Pancreas (tissue), 10 donors: ENCODE measurements around the gene PDE2A. TPM values are rescaled to one million over a fixed set of nuclear protein-coding genes. Genes with fewer than 3 reads are reported as not detected.
A peak's percentile ranks its signal among the peaks of the same experiment; 100 is the strongest.

Experiments used
- ATAC-seq, 4 donors: fragments of 200-7000 bp; cut with Tn5 transposase; one replicate each; pipeline versions ENCODE4 v1.8.0 to v1.9.1; 2020; ENCODE audit warnings: mild to moderate bottlenecking in 4 of 4, moderate library complexity in 4 of 4
- DNase-seq, 6 donors: peaks; one replicate each; pipeline ENCODE4 v3.0.0-alpha.2; 2020
- FAIRE-seq: peaks from 2 replicates; lab custom pipeline; 2012; peaks lifted over from hg19 to GRCh38; lab: Jason Lieb, UNC
- H3K27ac ChIP-seq, 4 donors: fragments of 200-600 bp; sonication (generic); 1 replicate in 3 of 4; 2 replicates in 1 of 4; pipeline versions ENCODE4 v1.5.0 to v1.8.0; 2020
- H3K27me3 ChIP-seq, 4 donors: fragments of 200-600 bp; one replicate each; pipeline ENCODE4 v1.8.0; 2021
- H3K36me3 ChIP-seq, 3 donors: fragments of 200-600 bp; sonication (generic) in 1 of 3; one replicate each; pipeline versions ENCODE4 v1.5.0 to v1.8.0; 2020 to 2021
- H3K4me1 ChIP-seq, 3 donors: fragments of 200-600 bp; one replicate each; pipeline ENCODE4 v1.8.0; 2021
- H3K4me3 ChIP-seq, 4 donors: fragments of 200-600 bp; sonication (generic) in 2 of 4; one replicate each; pipeline versions ENCODE4 v1.5.0 to v1.8.0; 2020 to 2021
- H3K9me3 ChIP-seq, 4 donors: fragments of 200-600 bp; one replicate each; pipeline ENCODE4 v1.8.0; 2021
- CTCF ChIP-seq, 4 donors: fragments of 200-600 bp; sonication (generic) in 3 of 4; IDR thresholded peaks; one replicate each; pipeline versions ENCODE4 v1.5.0 to v1.8.0; 2021; ENCODE audit warnings: antibody characterized with exemption in 4 of 4
- WGBS, 2 donors: extraction: QIAGEN DNeasy Blood & Tissue Kit; methylation state at CpG; one replicate each; pipeline ENCODE4 v1.1.7; 2013; 5-methylcytosine and 5-hydroxymethylcytosine counted together
- intact Hi-C, 3 donors: fragments of 100-400 bp; cut with DNase I; formaldehyde crosslinking; loops; one replicate each; pipeline versions ENCODE4 v1.11.1 to v1.14.2; 2022
- polyA plus RNA-seq, 2 donors: library from polyadenylated mRNA; stranded (reverse); fragments of 200-250 nt; gene quantifications; one replicate each; pipeline ENCODE4 v1.2.3, GENCODE V29; 2013
- total RNA-seq, 6 donors: library from RNA; stranded (reverse); fragmentation: NEBNext Ultra II Directional in 4 of 6; extraction: Animal tissue kit (Norgen Biotek cat#: 25700) in 4 of 6; gene quantifications; one replicate each; pipeline versions ENCODE4 v1.2.1 to v1.2.4, GENCODE V29; 2021 to 2023
- donor health status: healthy with polysubstance abuse.
- donor health status: DM: no; HTN: no; CAD: no; lungs with moderate emphysema.
- donor health status: DM: no; HTN: no; CAD: no.
- donor health status: control.
- donor health status: control.
- donor health status: Bipolar disorder and iron deficiency.
- donor health status: DM: yes; HTN: yes; CAD: no.
- donor health status: DM: no; HTN: no; CAD: no.
- donor health status: DM: no; HTN: no; CAD: no.
- donor health status: DM: yes; HTN: yes; CAD: no.

Gene PDE2A
- total and polyA plus RNA-seq, 8 donors = 2.1 to 16.3 (median 4.1) TPM

DNA sequence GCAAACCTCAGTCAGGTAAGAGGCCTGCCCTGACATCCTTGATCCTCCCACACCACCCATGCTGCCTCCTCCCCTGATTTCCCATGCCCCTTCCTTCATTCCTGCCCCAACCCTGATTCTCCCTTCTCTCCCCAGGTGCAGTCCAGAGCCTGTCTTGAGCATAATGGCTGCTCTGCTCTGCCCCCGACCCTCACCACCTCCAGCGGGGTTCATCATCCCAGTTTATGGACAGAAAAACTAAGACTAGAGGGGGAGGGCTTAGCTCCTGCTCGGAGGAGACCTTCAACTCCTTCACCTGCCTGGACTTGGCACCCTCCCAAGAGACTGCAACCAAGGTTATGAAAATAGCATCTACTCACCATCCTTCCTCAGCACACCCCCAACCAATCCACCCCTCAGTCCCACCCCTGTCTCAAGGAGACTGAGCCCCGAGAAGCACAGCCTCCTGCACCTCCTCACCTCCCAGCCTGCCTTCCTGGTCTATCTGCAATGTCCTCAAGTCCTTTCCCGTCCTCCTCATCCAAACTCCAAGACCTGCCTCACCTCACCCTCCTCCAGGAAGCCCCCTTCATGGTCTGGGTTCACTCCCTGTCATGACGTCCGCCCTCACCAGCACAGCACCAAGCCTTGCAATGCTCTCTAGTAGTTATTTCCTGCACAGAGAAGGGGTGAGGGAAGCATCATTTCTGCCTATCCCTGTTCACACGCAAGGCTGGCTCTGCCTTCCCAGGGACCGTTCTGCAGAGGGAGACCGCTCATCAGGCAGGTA is 103.1 kb downstream of the PDE2A start:
- H3K36me3 ChIP-seq = no peaks in the 10 kb centered on the region
- H3K9me3 ChIP-seq = no peaks in the 10 kb centered on the region
- no peak for TF ChIP-seq CTCF (IDR thresholded peaks at IDR 0.05)
- H3K4me3 ChIP-seq = no peak overlapping the region
- no peak overlapping the region for H3K27ac ChIP-seq
- 65 to 69% methylated on average over 10 of the region's 10 CpGs for WGBS, 2 donors
- ATAC-seq = no peak
- no peak for DNase-seq
- intact Hi-C loops = loop anchor here in 2 of 3 donors (5.0 to 10.0 kb wide), 2 partner anchors 94 to 106 kb away; no protein-coding TSS in a partner anchor
- no peaks in the 10 kb centered on the region for H3K4me1 ChIP-seq
- H3K27me3 ChIP-seq = no peaks in the 10 kb centered on the region
- no peak for FAIRE-seq

DNA sequence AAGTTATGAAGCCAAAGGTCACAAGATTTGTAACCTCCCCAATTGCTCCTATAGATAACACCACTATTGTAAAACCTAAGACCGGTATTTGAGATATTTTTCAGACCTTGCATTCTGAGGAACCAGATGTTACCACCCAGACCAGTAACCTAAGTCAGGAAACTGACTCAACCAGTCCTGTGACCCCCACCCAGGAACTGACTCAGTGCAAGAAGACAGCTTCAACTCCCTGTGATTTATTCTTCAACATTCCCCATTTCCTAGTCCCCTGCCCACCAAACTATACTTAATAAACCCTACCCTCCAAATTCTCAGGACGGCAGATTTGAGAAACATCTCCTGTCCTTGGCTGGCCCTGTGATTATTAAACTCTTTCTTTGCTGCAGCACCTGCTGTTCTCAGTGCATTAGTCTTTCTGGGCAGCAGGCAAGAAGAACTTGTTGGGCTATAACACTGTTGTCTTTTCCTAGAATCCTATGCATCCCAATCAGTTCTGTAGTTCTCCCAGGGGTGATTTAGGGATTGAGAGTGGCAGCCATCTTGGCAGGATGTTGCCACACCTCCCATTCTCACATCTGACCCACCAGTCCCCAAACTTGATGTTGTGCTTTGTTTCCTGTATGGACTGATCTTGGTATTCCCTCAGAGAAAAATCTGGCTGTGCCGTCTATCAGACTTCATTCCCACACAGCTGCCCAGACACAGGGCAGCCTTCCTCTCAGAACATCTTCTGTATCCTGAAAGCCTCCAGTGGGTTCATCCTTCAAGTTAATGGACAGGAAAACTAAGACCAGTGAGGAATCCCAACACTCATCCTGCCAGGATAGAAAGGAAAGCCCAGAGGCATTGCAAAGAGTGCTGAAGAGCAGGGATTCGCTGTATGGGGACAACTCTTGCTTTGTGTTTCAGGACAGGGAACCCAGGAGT is 104.0 kb downstream of the PDE2A start:
- intact Hi-C loops = loop anchor here in 2 of 3 donors (5.0 to 10.0 kb wide), 2 partner anchors 93 to 105 kb away; no protein-coding TSS in a partner anchor
- DNase-seq (no peak), FAIRE-seq (no peak), ATAC-seq (peak in 2 of 4 donors; percentile 21 to 66)
- Histone ChIP-seq H3K27ac (no peak overlapping the region), H3K36me3 (no peaks in the 10 kb centered on the region), H3K4me1 (no peaks in the 10 kb centered on the region), H3K4me3 (no peak overlapping the region), H3K9me3 (no peaks in the 10 kb centered on the region), H3K27me3 (no peaks in the 10 kb centered on the region)
- TF ChIP-seq CTCF (IDR thresholded peaks at IDR 0.05) = no peak
- 33 to 39% methylated on average over 4 of the region's 4 CpGs for WGBS, 2 donors

DNA sequence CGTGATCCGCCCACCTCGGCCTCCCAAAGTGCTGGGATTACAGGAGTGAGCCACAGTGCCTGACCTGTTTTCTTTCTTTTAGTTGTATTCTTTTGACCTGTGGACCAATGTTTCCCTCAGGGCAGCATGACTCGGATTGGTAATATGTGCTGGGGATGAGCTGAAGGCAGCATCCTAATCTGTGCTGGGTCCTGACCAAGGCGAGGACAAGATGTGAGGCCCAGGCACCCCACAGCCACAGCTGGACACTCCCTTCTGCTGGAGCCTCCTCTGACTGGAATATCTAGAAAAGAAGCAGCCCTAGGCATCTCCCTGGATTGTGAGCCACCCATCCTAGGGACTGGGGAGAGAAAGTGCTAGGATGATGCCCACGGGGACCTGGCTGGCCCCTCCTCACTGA is 105.4 kb downstream of the PDE2A start:
- 84 to 89% methylated on average over 6 of the region's 6 CpGs for WGBS, 2 donors
- no peak for ATAC-seq
- Histone ChIP-seq H3K36me3 (no peaks in the 10 kb centered on the region), H3K27ac (no peak overlapping the region), H3K27me3 (no peaks in the 10 kb centered on the region), H3K4me1 (no peaks in the 10 kb centered on the region), H3K9me3 (no peaks in the 10 kb centered on the region), H3K4me3 (no peak overlapping the region)
- no peak for FAIRE-seq
- no peak for DNase-seq
- intact Hi-C loops = no loop called here
- no peak for TF ChIP-seq CTCF (IDR thresholded peaks at IDR 0.05)

- Histone ChIP-seq H3K4me1 (no peaks in the 10 kb centered on the region), H3K27me3 (no peaks in the 10 kb centered on the region), H3K9me3 (no peaks in the 10 kb centered on the region), H3K36me3 (no peaks in the 10 kb centered on the region), H3K27ac (no peak overlapping the region), H3K4me3 (no peak overlapping the region)
- DNase-seq (no peak), ATAC-seq (no peak), FAIRE-seq (no peak)
- 78% methylated on average over 3 of the region's 3 CpGs for WGBS, 2 donors
- intact Hi-C loops = no loop called here
- no peak for TF ChIP-seq CTCF (IDR thresholded peaks at IDR 0.05)
These were observed 111.8 kb downstream of the PDE2A start for GRCh38 chr11:72562431-72562830.
